ENCODE data around the gene SLFN12L. TPM values are rescaled to one million over a fixed set of nuclear protein-coding genes. Genes with fewer than 3 reads are reported as not detected.

Gene SLFN12L
- total and polyA plus RNA-seq, 10 of the 15 experiments (the other 5 are each of a cell fraction or from before 2014, with no cell fraction given), result 1.0 to 21.3 (median 9.4) TPM

GRCh38 chr17:35559495-35560210 is 22.2 kb upstream of the SLFN12L start:
- DNase-seq (ENCODE audit: low read depth, low spot score) (no peak), ATAC-seq (no peak), FAIRE-seq (no peak)
- in situ Hi-C loops (cut with MboI), result loop anchor here (5.0 kb wide), 1 partner anchor 52 kb away; no protein-coding TSS in a partner anchor
- no peaks in the 10 kb centered on the region for H3K36me3 ChIP-seq (ENCODE audit: control insufficient read depth in 2 of 2, insufficient read depth in 2 of 2, low read length in 1 of 2)
- BruUV-seq (replicated peaks), result no TSS peak
- H3K4me1 ChIP-seq (ENCODE audit: control insufficient read depth, insufficient read depth, low read length), result no peaks in the 10 kb centered on the region
- ChIA-PET POLR2A (no interaction called here), RAD21 (ENCODE audit: unreplicated experiment) (no interaction called here), SMC1A (ENCODE audit: uncharacterized antibody, unreplicated experiment) (interaction anchor here (1.0 kb wide), 1 partner anchor 53 kb away, joined by 4 read pairs; no protein-coding TSS in a partner anchor), CTCF (interaction anchor here (1.6 to 1.8 kb wide), 2 partner anchors 10 to 54 kb away, joined by 5 to 6 read pairs; no protein-coding TSS in a partner anchor)
- H3K4me2 ChIP-seq (ENCODE audit: control insufficient read depth, insufficient read depth), result no peak overlapping the region
- H3K9ac ChIP-seq (ENCODE audit: control insufficient read depth, insufficient read depth, low read length), result no peak overlapping the region
- H3K79me2 ChIP-seq (ENCODE audit: control insufficient read depth, insufficient read depth, low read length), result no peaks in the 10 kb centered on the region
- 35% methylated on average over 2 of the region's 2 CpGs for WGBS (ENCODE audit: insufficient coverage, insufficient replicate concordance, low lambda C conversion rate, missing lambda C conversion rate)
- no peaks in the 10 kb centered on the region for H3K9me3 ChIP-seq (replicated peaks; ENCODE audit: control insufficient read depth, insufficient read depth, low read length)
- no peak overlapping the region for H3K27ac ChIP-seq (ENCODE audit: control insufficient read depth, insufficient read depth)
- H2AFZ ChIP-seq (ENCODE audit: control insufficient read depth, low read depth, low read length), result no peak overlapping the region
- no peak overlapping the region for H3K4me3 ChIP-seq
- no peaks in the 10 kb centered on the region; a peak in 1 of 4 replicates for H3K27me3 ChIP-seq (replicated peaks in 1 of 2; ENCODE audit: control insufficient read depth in 2 of 2, insufficient read depth in 2 of 2, low read length in 1 of 2)
- intact Hi-C loops (cut with micrococcal nuclease; ENCODE audit: unreplicated experiment), result loop anchor here (5.0 kb wide), 1 partner anchor 188 kb away; no protein-coding TSS in a partner anchor
- no peaks in the 10 kb centered on the region for H4K20me1 ChIP-seq (ENCODE audit: control insufficient read depth, insufficient read depth)
- TF ChIP-seq MEF2B (IDR thresholded peaks at IDR 0.05; ENCODE audit: partially characterized antibody, poor library complexity, severe bottlenecking) (no peak), ELK1 (IDR thresholded peaks at IDR 0.05; ENCODE audit: low read depth, low read length) (no peak), GATAD2B (conservative IDR thresholded peaks at IDR 0.05; ENCODE audit: low read depth) (no peak), CREB1 (IDR thresholded peaks at IDR 0.05; ENCODE audit: low read depth) (no peak), ZBTB4 (CRISPR knock-in tag; IDR thresholded peaks at IDR 0.05) (no peak), ATF7 (IDR thresholded peaks at IDR 0.05; ENCODE audit: low read depth) (no peak), TCF12 (IDR thresholded peaks at IDR 0.05; ENCODE audit: low read depth, low read length) (no peak), HDAC2 (IDR thresholded peaks at IDR 0.05) (no peak), KDM1A (IDR thresholded peaks at IDR 0.05; ENCODE audit: borderline replicate concordance) (no peak), RB1 (IDR thresholded peaks at IDR 0.05; ENCODE audit: borderline replicate concordance) (no peak), SREBF2 (IDR thresholded peaks at IDR 0.05; ENCODE audit: low read length) (no peak), IKZF1 (conservative IDR thresholded peaks at IDR 0.05) (no peak), ZBED1 (IDR thresholded peaks at IDR 0.05; ENCODE audit: borderline replicate concordance) (no peak)

Data from GM12878 (cell line).